GM12878 (cell line): ENCODE data around the gene LEP. TPM values are rescaled to one million over a fixed set of nuclear protein-coding genes. Genes with fewer than 3 reads are reported as not detected.

Source experiments
- ATAC-seq: fragments of 200-7000 bp; cut with Tn5 transposase; 3 replicates; pipeline ENCODE4 v1.9.1; 2020; ENCODE audit warnings: mild to moderate bottlenecking, moderate library complexity
- BruUV-seq: library from RNA; stranded (reverse); fragments of 400-500 nt; replicated peaks from 2 replicates; lab custom pipeline; 2021; lab: Mats Ljungman, UMichigan
- CTCF ChIA-PET: fragments of 300-600 bp; sonication (Branson Sonifier 250); formaldehyde crosslinking; extraction: SDS; loops from one replicate; lab custom pipeline; 2021; ENCODE audit warnings: inconsistent platforms; lab: Yijun Ruan, JAX
- POLR2A ChIA-PET: fragments of 350-600 bp; formaldehyde crosslinking; extraction: SDS; loops from one replicate; lab custom pipeline; 2021; ENCODE audit warnings: inconsistent platforms; lab: Charles Lee
- RAD21 ChIA-PET: fragments of 300-600 bp; sonication (Branson Sonifier 250); formaldehyde crosslinking; loops from one replicate; lab custom pipeline; 2023; ENCODE audit warnings: antibody characterized with exemption; ENCODE audit not compliant: unreplicated experiment; lab: Charles Lee
- SMC1A ChIA-PET: fragments of 300-600 bp; sonication (Branson Sonifier 250); formaldehyde crosslinking; loops from one replicate; lab custom pipeline; 2023; ENCODE audit not compliant: unreplicated experiment, uncharacterized antibody; lab: Charles Lee
- DNase-seq: peaks from one replicate; pipeline ENCODE4 v3.0.0-alpha.2; 2011; ENCODE audit warnings: low read depth, low spot score
- FAIRE-seq: peaks from 3 replicates; lab custom pipeline; 2011; peaks lifted over from hg19 to GRCh38; lab: Jason Lieb, UNC
- H2AFZ ChIP-seq: 2 replicates; pipeline ENCODE4 v1.6.0; 2011; ENCODE audit warnings: low read depth, low read length, control low read depth; ENCODE audit not compliant: control insufficient read depth
- H3K27ac ChIP-seq: 2 replicates; pipeline ENCODE4 v1.5.1; 2011; ENCODE audit warnings: control low read depth; ENCODE audit not compliant: control insufficient read depth, insufficient read depth
- H3K27me3 ChIP-seq, 2 experiments: replicated peaks in 1 of 2; 2 replicates each; pipeline versions ENCODE4 v1.6.0 to v1.6.1; 2011; ENCODE audit warnings: low read length in 1 of 2; ENCODE audit not compliant: control insufficient read depth in 2 of 2, insufficient read depth in 2 of 2
- H3K36me3 ChIP-seq, 2 experiments: 2 replicates each; pipeline ENCODE4 v1.5.1; 2011; ENCODE audit warnings: low read length in 1 of 2; ENCODE audit not compliant: control insufficient read depth in 2 of 2, insufficient read depth in 2 of 2
- H3K4me1 ChIP-seq: 2 replicates; pipeline ENCODE4 v1.6.1; 2011; ENCODE audit warnings: mild to moderate bottlenecking, low read length, moderate library complexity, mixed read lengths; ENCODE audit not compliant: control insufficient read depth, insufficient read depth
- H3K4me2 ChIP-seq: 2 replicates; pipeline ENCODE4 v1.6.0; 2011; ENCODE audit warnings: control low read depth; ENCODE audit not compliant: control insufficient read depth, insufficient read depth
- H3K4me3 ChIP-seq: fragments of 200-600 bp; sonication (generic); 2 replicates; pipeline ENCODE4 v1.5.1; 2016
- H3K79me2 ChIP-seq: 2 replicates; pipeline ENCODE4 v1.6.0; 2011; ENCODE audit warnings: low read length; ENCODE audit not compliant: control insufficient read depth, insufficient read depth
- H3K9ac ChIP-seq: 2 replicates; pipeline ENCODE4 v1.8.0; 2011; ENCODE audit warnings: low read length, control low read depth, mixed read lengths; ENCODE audit not compliant: control insufficient read depth, insufficient read depth
- H3K9me3 ChIP-seq: replicated peaks from 3 replicates; pipeline ENCODE4 v1.5.1; 2011; ENCODE audit warnings: mild to moderate bottlenecking, low read length; ENCODE audit not compliant: control insufficient read depth, insufficient read depth
- H4K20me1 ChIP-seq: 2 replicates; pipeline ENCODE4 v1.6.0; 2011; ENCODE audit not compliant: control insufficient read depth, insufficient read depth
- BHLHE40 ChIP-seq, 2 experiments: fragments of 450-650 bp in 1 of 2; IDR thresholded peaks; 2 replicates each; pipeline ENCODE4 v1.6.1; 2011 to 2017; ENCODE audit warnings: low read depth in 2 of 2, borderline replicate concordance in 1 of 2, improper control_type of control experiment in 1 of 2, low read length in 1 of 2, mild to moderate bottlenecking in 1 of 2
- CBX3 ChIP-seq: fragments of 200-600 bp; sonication (generic); IDR thresholded peaks from 2 replicates; pipeline ENCODE4 v1.6.1; 2016; ENCODE audit warnings: low read depth, borderline replicate concordance
- CBX5 ChIP-seq: sonication (generic); IDR thresholded peaks from 2 replicates; pipeline ENCODE4 v1.6.1; 2016; ENCODE audit warnings: low read depth, moderate library complexity, mild to moderate bottlenecking, inconsistent platforms
- CREB1 ChIP-seq: IDR thresholded peaks from 2 replicates; pipeline ENCODE4 v1.6.1; 2012; ENCODE audit warnings: low read depth, mild to moderate bottlenecking, inconsistent platforms
- EGR1 ChIP-seq, 2 experiments: IDR thresholded peaks; 1 replicate in 1 of 2; 2 replicates in 1 of 2; pipeline ENCODE4 v1.6.1; 2011 to 2012; ENCODE audit warnings: low read depth in 2 of 2, low read length in 2 of 2, borderline replicate concordance in 1 of 2, mild to moderate bottlenecking in 1 of 2, moderate library complexity in 1 of 2
- IKZF1 ChIP-seq: fragments of 450-650 bp; conservative IDR thresholded peaks from 2 replicates; pipeline ENCODE4 v1.6.1; 2017; ENCODE audit warnings: antibody characterized with exemption, mild to moderate bottlenecking
- IRF4 ChIP-seq: IDR thresholded peaks from 2 replicates; pipeline ENCODE4 v1.6.1; 2011; ENCODE audit warnings: low read depth, low read length
- NFYA ChIP-seq: IDR thresholded peaks from 2 replicates; pipeline ENCODE4 v1.6.1; 2011; ENCODE audit warnings: low read depth, mild to moderate bottlenecking, low read length, improper control_type of control experiment, borderline replicate concordance
- NRF1 ChIP-seq: conservative IDR thresholded peaks from 2 replicates; pipeline ENCODE4 v1.6.1; 2011; ENCODE audit warnings: mild to moderate bottlenecking, low read depth, low read length, improper control_type of control experiment
- SIN3A ChIP-seq: IDR thresholded peaks from 2 replicates; pipeline ENCODE4 v1.6.1; 2012; ENCODE audit warnings: low read depth, low read length, improper control_type of control experiment
- SUZ12 ChIP-seq: fragments of 200-600 bp; sonication (generic); IDR thresholded peaks from one replicate; pipeline ENCODE4 v1.6.1; 2018; ENCODE audit warnings: antibody characterized with exemption, mild to moderate bottlenecking; ENCODE audit not compliant: unreplicated experiment
- TBL1XR1 ChIP-seq: IDR thresholded peaks from 2 replicates; pipeline ENCODE4 v1.6.1; 2012; ENCODE audit warnings: low read depth, low read length, improper control_type of control experiment
- ZNF384 ChIP-seq: IDR thresholded peaks from 2 replicates; pipeline ENCODE4 v1.6.1; 2012; ENCODE audit warnings: low read depth, mild to moderate bottlenecking, low read length, improper control_type of control experiment, borderline replicate concordance
- ZNF622 ChIP-seq: fragments of 450-650 bp; IDR thresholded peaks from 2 replicates; pipeline ENCODE4 v1.6.1; 2017; ENCODE audit warnings: mild to moderate bottlenecking, inconsistent platforms
- ZSCAN29 ChIP-seq: fragments of 450-650 bp; IDR thresholded peaks from 2 replicates; pipeline ENCODE4 v1.6.1; 2017; ENCODE audit warnings: mild to moderate bottlenecking, moderate library complexity
- WGBS: methylation state at CpG from one replicate; pipeline ENCODE4 v1.1.6; 2016; ENCODE audit warnings: low lambda C conversion rate; ENCODE audit not compliant: insufficient replicate concordance, insufficient coverage; ENCODE audit errors: missing lambda C conversion rate; 5-methylcytosine and 5-hydroxymethylcytosine counted together
- in situ Hi-C: fragments of 300-500 bp; cut with MboI; formaldehyde crosslinking; loops from 9 replicates; pipeline ENCODE4 v1.14.3; 2018; ENCODE audit warnings: mixed read lengths
- intact Hi-C: fragments of 100-400 bp; cut with micrococcal nuclease; formaldehyde crosslinking; loops from one replicate; pipeline ENCODE4 v1.14.2; 2022; ENCODE audit not compliant: unreplicated experiment
- polyA plus RNA-seq, 11 experiments: library from polyadenylated mRNA; depleted of rRNA in 4 of 11; unstranded in 6 of 11; stranded (reverse) in 5 of 11; fragments of >200 nt; fragmentation: Nextera tagmentation in 4 of 11; fragmentation: Illumina TruSeq in 1 of 11; extraction: Ambion mirVana in 4 of 11; extraction: Trizol in 1 of 11; gene quantifications; 1 replicate in 1 of 11; 2 replicates in 10 of 11; pipeline versions ENCODE4 v1.2.1 to v1.2.3, GENCODE V29; 2011 to 2016; ENCODE audit warnings: inconsistent platforms in 2 of 11, missing spikeins in 2 of 11, low read depth in 1 of 11
- total RNA-seq, 4 experiments: library from RNA; depleted of rRNA in 3 of 4; stranded (reverse); fragments of >200 nt in 3 of 4; fragmentation: Illumina TruSeq in 1 of 4; extraction: Trizol in 1 of 4; gene quantifications; 2 replicates each; pipeline versions ENCODE4 v1.2.1 to v1.2.3, GENCODE V29; 2013 to 2021
- TF ChIP-seq, protein P1 (sequence below): fragments of 450-650 bp; formaldehyde crosslinking; IDR thresholded peaks from 2 replicates; pipeline ENCODE4 v1.4.0; 2020; ENCODE audit warnings: mild to moderate bottlenecking, moderate library complexity
- TF ChIP-seq, protein P2 (sequence below): fragments of 450-650 bp; formaldehyde crosslinking; IDR thresholded peaks from 2 replicates; pipeline ENCODE4 v1.5.0; 2022; ENCODE audit warnings: mild to moderate bottlenecking, missing genetic modification characterization

LEP gene
- total and polyA plus RNA-seq, 10 of the 15 experiments (the other 5 are each of a cell fraction or from before 2014, with no cell fraction given): not detected

DNA sequence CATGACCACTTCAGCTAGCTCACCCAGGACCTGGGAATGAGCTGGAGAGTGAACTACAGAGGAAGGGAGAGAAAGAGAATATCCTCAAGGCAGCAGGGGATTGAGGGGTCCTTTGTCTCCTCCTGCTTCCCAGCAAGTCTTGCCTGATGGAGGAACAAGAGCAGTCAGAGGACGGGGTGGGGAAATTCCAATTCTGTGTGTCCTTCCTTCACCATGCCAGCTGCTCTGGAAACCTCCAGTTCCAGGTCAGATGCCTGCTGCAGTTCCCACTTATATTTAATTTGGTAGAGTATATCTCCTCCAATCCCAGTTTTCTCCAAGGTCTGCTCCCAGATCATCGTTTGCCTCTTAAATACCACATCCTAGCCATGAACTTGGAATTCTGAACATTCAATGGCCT, 21.4 kb upstream of the LEP start (continued):
- TF ChIP-seq, protein P1, sequence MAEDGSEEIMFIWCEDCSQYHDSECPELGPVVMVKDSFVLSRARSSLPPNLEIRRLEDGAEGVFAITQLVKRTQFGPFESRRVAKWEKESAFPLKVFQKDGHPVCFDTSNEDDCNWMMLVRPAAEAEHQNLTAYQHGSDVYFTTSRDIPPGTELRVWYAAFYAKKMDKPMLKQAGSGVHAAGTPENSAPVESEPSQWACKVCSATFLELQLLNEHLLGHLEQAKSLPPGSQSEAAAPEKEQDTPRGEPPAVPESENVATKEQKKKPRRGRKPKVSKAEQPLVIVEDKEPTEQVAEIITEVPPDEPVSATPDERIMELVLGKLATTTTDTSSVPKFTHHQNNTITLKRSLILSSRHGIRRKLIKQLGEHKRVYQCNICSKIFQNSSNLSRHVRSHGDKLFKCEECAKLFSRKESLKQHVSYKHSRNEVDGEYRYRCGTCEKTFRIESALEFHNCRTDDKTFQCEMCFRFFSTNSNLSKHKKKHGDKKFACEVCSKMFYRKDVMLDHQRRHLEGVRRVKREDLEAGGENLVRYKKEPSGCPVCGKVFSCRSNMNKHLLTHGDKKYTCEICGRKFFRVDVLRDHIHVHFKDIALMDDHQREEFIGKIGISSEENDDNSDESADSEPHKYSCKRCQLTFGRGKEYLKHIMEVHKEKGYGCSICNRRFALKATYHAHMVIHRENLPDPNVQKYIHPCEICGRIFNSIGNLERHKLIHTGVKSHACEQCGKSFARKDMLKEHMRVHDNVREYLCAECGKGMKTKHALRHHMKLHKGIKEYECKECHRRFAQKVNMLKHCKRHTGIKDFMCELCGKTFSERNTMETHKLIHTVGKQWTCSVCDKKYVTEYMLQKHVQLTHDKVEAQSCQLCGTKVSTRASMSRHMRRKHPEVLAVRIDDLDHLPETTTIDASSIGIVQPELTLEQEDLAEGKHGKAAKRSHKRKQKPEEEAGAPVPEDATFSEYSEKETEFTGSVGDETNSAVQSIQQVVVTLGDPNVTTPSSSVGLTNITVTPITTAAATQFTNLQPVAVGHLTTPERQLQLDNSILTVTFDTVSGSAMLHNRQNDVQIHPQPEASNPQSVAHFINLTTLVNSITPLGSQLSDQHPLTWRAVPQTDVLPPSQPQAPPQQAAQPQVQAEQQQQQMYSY (CRISPR knock-in tag): no peak
- TF ChIP-seq ZNF622: no peak
- no peak for TF ChIP-seq NRF1

DNA sequence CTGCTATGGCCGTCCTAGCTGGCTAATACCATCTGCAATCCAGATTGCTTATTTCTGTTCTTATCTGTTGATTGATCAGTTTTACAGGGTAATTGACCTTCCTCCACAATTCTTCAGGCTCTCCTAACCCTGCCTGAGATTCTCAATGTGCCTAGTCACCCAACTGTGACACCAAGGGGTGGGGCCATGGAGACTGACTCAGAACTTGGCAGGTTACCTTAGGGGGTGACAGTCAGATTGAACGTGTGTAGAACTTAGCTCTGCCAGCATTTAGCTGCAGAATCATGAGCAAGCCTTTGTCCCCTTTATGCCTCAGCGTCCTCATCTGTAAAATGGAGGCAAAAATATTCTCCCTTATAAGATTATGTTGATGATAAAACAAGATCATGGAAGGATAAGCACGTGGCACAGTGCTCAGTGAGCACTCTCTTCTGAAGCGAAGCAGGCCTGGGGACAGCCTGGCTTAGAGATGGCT, 19.1 kb upstream of the LEP start:
- BruUV-seq: no TSS peak
- intact Hi-C loops (no loop called here), in situ Hi-C loops (no loop called here)
- Histone ChIP-seq H3K79me2 (no peaks in the 10 kb centered on the region), H3K4me2 (no peak overlapping the region), H4K20me1 (no peaks in the 10 kb centered on the region), H3K4me1 (no peaks in the 10 kb centered on the region), H3K36me3 (no peaks in the 10 kb centered on the region), H3K4me3 (no peak overlapping the region), H3K27me3 (peaks cover 0 to 1% of the 10 kb centered on the region in 2 experiments; a peak in 1 of 4 replicates), H3K9me3 (no peaks in the 10 kb centered on the region), H2AFZ (no peak overlapping the region), H3K27ac (no peak overlapping the region), H3K9ac (no peak overlapping the region)
- WGBS: 17% methylated on average over 5 of the region's 5 CpGs
- DNase-seq (no peak), FAIRE-seq (no peak), ATAC-seq (peak; percentile 47; the same call in 2 of the 3 replicates)
- no peak for TF ChIP-seq CREB1
- no peak for TF ChIP-seq SUZ12
- TF ChIP-seq EGR1 (IDR thresholded peaks at IDR 0.05; ENCODE audit: borderline replicate concordance in 1 of 2, low read depth in 2 of 2, low read length in 2 of 2): no peak
- no peak for TF ChIP-seq CBX5
- TF ChIP-seq SIN3A: no peak
- TF ChIP-seq NFYA: no peak
- no peak for TF ChIP-seq ZNF384
- no peak for TF ChIP-seq TBL1XR1
- no peak for TF ChIP-seq BHLHE40 (IDR thresholded peaks at IDR 0.05; ENCODE audit: borderline replicate concordance in 1 of 2, low read depth in 2 of 2, low read length in 1 of 2)
- TF ChIP-seq, protein P2, sequence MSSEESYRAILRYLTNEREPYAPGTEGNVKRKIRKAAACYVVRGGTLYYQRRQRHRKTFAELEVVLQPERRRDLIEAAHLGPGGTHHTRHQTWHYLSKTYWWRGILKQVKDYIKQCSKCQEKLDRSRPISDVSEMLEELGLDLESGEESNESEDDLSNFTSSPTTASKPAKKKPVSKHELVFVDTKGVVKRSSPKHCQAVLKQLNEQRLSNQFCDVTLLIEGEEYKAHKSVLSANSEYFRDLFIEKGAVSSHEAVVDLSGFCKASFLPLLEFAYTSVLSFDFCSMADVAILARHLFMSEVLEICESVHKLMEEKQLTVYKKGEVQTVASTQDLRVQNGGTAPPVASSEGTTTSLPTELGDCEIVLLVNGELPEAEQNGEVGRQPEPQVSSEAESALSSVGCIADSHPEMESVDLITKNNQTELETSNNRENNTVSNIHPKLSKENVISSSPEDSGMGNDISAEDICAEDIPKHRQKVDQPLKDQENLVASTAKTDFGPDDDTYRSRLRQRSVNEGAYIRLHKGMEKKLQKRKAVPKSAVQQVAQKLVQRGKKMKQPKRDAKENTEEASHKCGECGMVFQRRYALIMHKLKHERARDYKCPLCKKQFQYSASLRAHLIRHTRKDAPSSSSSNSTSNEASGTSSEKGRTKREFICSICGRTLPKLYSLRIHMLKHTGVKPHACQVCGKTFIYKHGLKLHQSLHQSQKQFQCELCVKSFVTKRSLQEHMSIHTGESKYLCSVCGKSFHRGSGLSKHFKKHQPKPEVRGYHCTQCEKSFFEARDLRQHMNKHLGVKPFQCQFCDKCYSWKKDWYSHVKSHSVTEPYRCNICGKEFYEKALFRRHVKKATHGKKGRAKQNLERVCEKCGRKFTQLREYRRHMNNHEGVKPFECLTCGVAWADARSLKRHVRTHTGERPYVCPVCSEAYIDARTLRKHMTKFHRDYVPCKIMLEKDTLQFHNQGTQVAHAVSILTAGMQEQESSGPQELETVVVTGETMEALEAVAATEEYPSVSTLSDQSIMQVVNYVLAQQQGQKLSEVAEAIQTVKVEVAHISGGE (CRISPR knock-in tag): no peak
- TF ChIP-seq IKZF1: no peak
- no peak for TF ChIP-seq IRF4
- TF ChIP-seq ZSCAN29: no peak
- no peak for TF ChIP-seq CBX3
- POLR2A ChIA-PET: no interaction called here
- SMC1A ChIA-PET: interaction anchor here (2.0 kb wide), 1 partner anchor 13 kb away, joined by 8 read pairs; no protein-coding TSS in a partner anchor
- CTCF ChIA-PET: interaction anchor here (1.1 kb wide), 4 partner anchors 13 to 567 kb away, joined by 3 to 4 read pairs (median 4); no protein-coding TSS in a partner anchor
- RAD21 ChIA-PET: interaction anchor here (1.2 kb wide), 1 partner anchor 12 kb away, joined by 4 read pairs; no protein-coding TSS in a partner anchor
